ENCODE data around the gene QSER1. TPM values are rescaled to one million over a fixed set of nuclear protein-coding genes. Genes with fewer than 3 reads are reported as not detected.

Gene QSER1
- total and polyA plus RNA-seq, 7 experiments from 2014 or later, result 1.6 to 16.9 (median 13.5) TPM

GRCh38 chr11:32881286-32881685 is 11.3 kb upstream of the QSER1 start:
- CTCF ChIA-PET, result no interaction called here
- H3K27ac Mint-ChIP-seq, result no peak overlapping the region
- intact Hi-C loops (cut with micrococcal nuclease), result no loop called here

GRCh38 chr11:32883421-32883820 is 9.2 kb upstream of the QSER1 start:
- H3K36me3 ChIP-seq (ENCODE audit: control insufficient read depth in 2 of 3, insufficient read depth in 3 of 3, low read length in 3 of 3), result no peaks in the 10 kb centered on the region
- POLR2A ChIA-PET, result no interaction called here
- Mint-ChIP-seq H3K9me3 (no peaks in the 10 kb centered on the region), H3K4me1 (peaks cover 0 to 6% (median 0%) of the 10 kb centered on the region in 7 donors), H3K27me3 (peaks cover 0 to 7% (median 0%) of the 10 kb centered on the region in 5 donors), H3K36me3 (no peaks in the 10 kb centered on the region), H3K4me3 (no peak overlapping the region), H3K27ac (no peak overlapping the region)
- DNase-seq (no peak), ATAC-seq (no peak)
- no peaks in the 10 kb centered on the region for H3K4me1 ChIP-seq (ENCODE audit: control insufficient read depth in 2 of 2, insufficient read depth in 2 of 2, low read length in 2 of 2)
- H3K27ac ChIP-seq (ENCODE audit: low read depth, low read length), result no peak overlapping the region
- CTCF ChIA-PET, result no interaction called here
- H3K9me3 ChIP-seq (ENCODE audit: control insufficient read depth in 2 of 3, low read length in 3 of 3), result no peaks in the 10 kb centered on the region
- intact Hi-C loops (cut with micrococcal nuclease), result no loop called here
- H3K27me3 ChIP-seq (ENCODE audit: control insufficient read depth in 2 of 2, insufficient read depth in 2 of 2, low read length in 2 of 2), result no peaks in the 10 kb centered on the region
- H3K4me3 ChIP-seq (ENCODE audit: low read length), result no peak overlapping the region

More at GRCh38 chr11:32881286-32881685, 11.3 kb upstream of the QSER1 start:
- POLR2A ChIA-PET, result no interaction called here
- no peaks in the 10 kb centered on the region for H3K36me3 Mint-ChIP-seq
- H3K9me3 Mint-ChIP-seq, result no peaks in the 10 kb centered on the region
- Histone ChIP-seq H3K4me1 (ENCODE audit: control insufficient read depth in 2 of 2, insufficient read depth in 2 of 2, low read length in 2 of 2) (no peaks in the 10 kb centered on the region), H3K9me3 (ENCODE audit: control insufficient read depth in 2 of 3, low read length in 3 of 3) (no peaks in the 10 kb centered on the region), H3K27me3 (ENCODE audit: control insufficient read depth in 2 of 2, insufficient read depth in 2 of 2, low read length in 2 of 2) (no peaks in the 10 kb centered on the region), H3K36me3 (ENCODE audit: control insufficient read depth in 2 of 3, insufficient read depth in 3 of 3, low read length in 3 of 3) (no peaks in the 10 kb centered on the region), H3K27ac (ENCODE audit: low read depth, low read length) (no peak overlapping the region), H3K4me3 (ENCODE audit: low read length) (no peak overlapping the region)
- DNase-seq (no peak), ATAC-seq (no peak)
- H3K4me1 Mint-ChIP-seq, result peaks cover 0 to 6% (median 0%) of the 10 kb centered on the region in 7 donors
- H3K4me3 Mint-ChIP-seq, result no peak overlapping the region
- H3K27me3 Mint-ChIP-seq, result peaks cover 0 to 12% (median 2%) of the 10 kb centered on the region in 5 donors

- Mint-ChIP-seq H3K4me1 (peaks cover 0 to 6% (median 0%) of the 10 kb centered on the region in 7 donors), H3K4me3 (no peak overlapping the region), H3K27ac (peak overlapping the region in 1 of 9 donors; percentile 21), H3K36me3 (no peaks in the 10 kb centered on the region), H3K27me3 (peaks cover 0 to 7% (median 0%) of the 10 kb centered on the region in 5 donors), H3K9me3 (no peaks in the 10 kb centered on the region)
- ChIA-PET CTCF (no interaction called here), POLR2A (no interaction called here)
- Histone ChIP-seq H3K27ac (ENCODE audit: low read depth, low read length) (no peak overlapping the region), H3K36me3 (ENCODE audit: control insufficient read depth in 2 of 3, insufficient read depth in 3 of 3, low read length in 3 of 3) (no peaks in the 10 kb centered on the region), H3K4me1 (ENCODE audit: control insufficient read depth in 2 of 2, insufficient read depth in 2 of 2, low read length in 2 of 2) (no peaks in the 10 kb centered on the region), H3K4me3 (ENCODE audit: low read length) (no peak overlapping the region), H3K9me3 (ENCODE audit: control insufficient read depth in 2 of 3, low read length in 3 of 3) (no peaks in the 10 kb centered on the region), H3K27me3 (ENCODE audit: control insufficient read depth in 2 of 2, insufficient read depth in 2 of 2, low read length in 2 of 2) (no peaks in the 10 kb centered on the region)
- intact Hi-C loops (cut with micrococcal nuclease), result loop anchor here (1.0 kb wide), 1 partner anchor 181 kb away; no protein-coding TSS in a partner anchor
- ATAC-seq, result no peak
- no peak for DNase-seq
Observed at GRCh38 chr11:32884023-32884422, 8.6 kb upstream of the QSER1 start.

- Mint-ChIP-seq H3K27ac (no peak overlapping the region), H3K27me3 (peaks cover 0 to 11% (median 0%) of the 10 kb centered on the region in 5 donors), H3K36me3 (no peaks in the 10 kb centered on the region), H3K4me3 (no peak overlapping the region), H3K4me1 (peaks cover 0 to 6% (median 0%) of the 10 kb centered on the region in 7 donors), H3K9me3 (no peaks in the 10 kb centered on the region)
- H3K4me3 ChIP-seq (ENCODE audit: low read length), result no peak overlapping the region
- intact Hi-C loops (cut with micrococcal nuclease), result loop anchor here (1.0 kb wide), 1 partner anchor 180 kb away; no protein-coding TSS in a partner anchor
- CTCF ChIA-PET, result interaction anchor here (1.1 kb wide), 1 partner anchor 29 kb away, joined by 3 read pairs; no protein-coding TSS in a partner anchor
- H3K4me1 ChIP-seq (ENCODE audit: control insufficient read depth in 2 of 2, insufficient read depth in 2 of 2, low read length in 2 of 2), result no peaks in the 10 kb centered on the region
- H3K36me3 ChIP-seq (ENCODE audit: control insufficient read depth in 2 of 3, insufficient read depth in 3 of 3, low read length in 3 of 3), result no peaks in the 10 kb centered on the region
- POLR2A ChIA-PET, result no interaction called here
- no peaks in the 10 kb centered on the region for H3K27me3 ChIP-seq (ENCODE audit: control insufficient read depth in 2 of 2, insufficient read depth in 2 of 2, low read length in 2 of 2)
- DNase-seq, result no peak
- ATAC-seq, result peak; percentile 55
- H3K27ac ChIP-seq (ENCODE audit: low read depth, low read length), result no peak overlapping the region
- H3K9me3 ChIP-seq (ENCODE audit: control insufficient read depth in 2 of 3, low read length in 3 of 3), result no peaks in the 10 kb centered on the region
Observed at GRCh38 chr11:32884770-32885384, 7.7 kb upstream of the QSER1 start.

- Histone ChIP-seq H3K36me3 (ENCODE audit: control insufficient read depth in 2 of 3, insufficient read depth in 3 of 3, low read length in 3 of 3) (no peaks in the 10 kb centered on the region), H3K4me3 (ENCODE audit: low read length) (no peak overlapping the region), H3K9me3 (ENCODE audit: control insufficient read depth in 2 of 3, low read length in 3 of 3) (no peaks in the 10 kb centered on the region), H3K27me3 (ENCODE audit: control insufficient read depth in 2 of 2, insufficient read depth in 2 of 2, low read length in 2 of 2) (no peaks in the 10 kb centered on the region), H3K27ac (ENCODE audit: low read depth, low read length) (no peak overlapping the region), H3K4me1 (ENCODE audit: control insufficient read depth in 2 of 2, insufficient read depth in 2 of 2, low read length in 2 of 2) (no peaks in the 10 kb centered on the region)
- ChIA-PET CTCF (interaction anchor here (0.9 to 1.1 kb wide), 2 partner anchors 29 to 180 kb away, joined by 3 to 4 read pairs; no protein-coding TSS in a partner anchor), POLR2A (no interaction called here)
- H3K4me3 Mint-ChIP-seq, result no peak overlapping the region
- no peak overlapping the region for H3K27ac Mint-ChIP-seq
- H3K4me1 Mint-ChIP-seq, result peaks cover 0 to 6% (median 0%) of the 10 kb centered on the region in 7 donors
- H3K27me3 Mint-ChIP-seq, result peaks cover 0 to 14% (median 0%) of the 10 kb centered on the region in 5 donors
- ATAC-seq, result no peak
- intact Hi-C loops (cut with micrococcal nuclease), result no loop called here
- H3K9me3 Mint-ChIP-seq, result no peaks in the 10 kb centered on the region
- no peaks in the 10 kb centered on the region for H3K36me3 Mint-ChIP-seq
- no peak for DNase-seq
Observed at GRCh38 chr11:32885556-32885955, 7.1 kb upstream of the QSER1 start.

GRCh38 chr11:32886180-32886579 is 6.4 kb upstream of the QSER1 start:
- Histone ChIP-seq H3K36me3 (ENCODE audit: control insufficient read depth in 2 of 3, insufficient read depth in 3 of 3, low read length in 3 of 3) (no peaks in the 10 kb centered on the region), H3K4me3 (ENCODE audit: low read length) (no peak overlapping the region), H3K4me1 (ENCODE audit: control insufficient read depth in 2 of 2, insufficient read depth in 2 of 2, low read length in 2 of 2) (no peaks in the 10 kb centered on the region), H3K27ac (ENCODE audit: low read depth, low read length) (no peak overlapping the region), H3K9me3 (ENCODE audit: control insufficient read depth in 2 of 3, low read length in 3 of 3) (no peaks in the 10 kb centered on the region), H3K27me3 (ENCODE audit: control insufficient read depth in 2 of 2, insufficient read depth in 2 of 2, low read length in 2 of 2) (no peaks in the 10 kb centered on the region)
- no peak overlapping the region for H3K27ac Mint-ChIP-seq
- POLR2A ChIA-PET, result interaction anchor here (1.5 kb wide), 1 partner anchor 11 kb away, joined by 3 read pairs; no protein-coding TSS in a partner anchor
- no peak for DNase-seq
- H3K4me1 Mint-ChIP-seq, result peaks cover 0 to 6% (median under 1%) of the 10 kb centered on the region in 7 donors
- intact Hi-C loops (cut with micrococcal nuclease), result loop anchor here in 1 of 2 donors (1.0 kb wide), 1 partner anchor 15 kb away; no protein-coding TSS in a partner anchor
- CTCF ChIA-PET, result interaction anchor here (0.9 kb wide), 1 partner anchor 179 kb away, joined by 4 read pairs; no protein-coding TSS in a partner anchor
- H3K4me3 Mint-ChIP-seq, result no peak overlapping the region
- H3K36me3 Mint-ChIP-seq, result no peaks in the 10 kb centered on the region
- H3K9me3 Mint-ChIP-seq, result no peaks in the 10 kb centered on the region
- ATAC-seq, result no peak
- H3K27me3 Mint-ChIP-seq, result peaks cover 0 to 18% (median 0%) of the 10 kb centered on the region in 5 donors

Measured in naive thymus-derived CD4-positive, alpha-beta T cell (primary cell).